K562 (cell line): Measurements from ENCODE around the gene CH25H. TPM values are rescaled to one million over a fixed set of nuclear protein-coding genes. Genes with fewer than 3 reads are reported as not detected.
A peak's percentile ranks its signal among the peaks of the same experiment; 100 is the strongest.

ENCODE experiments used
- ATAC-seq: fragments of 200-7000 bp; cut with Tn5 transposase; 3 replicates; pipeline ENCODE4 v1.9.1; 2020; ENCODE audit warnings: moderate library complexity
- BruUV-seq: library from RNA; stranded (reverse); fragments of 400-500 nt; replicated peaks from 2 replicates; lab custom pipeline; 2021; lab: Mats Ljungman, UMichigan
- CTCF ChIA-PET: fragments of 300-600 bp; formaldehyde crosslinking; extraction: SDS; loops from one replicate; lab custom pipeline; 2021; ENCODE audit warnings: low intra/inter-chr PET ratio; lab: Yijun Ruan, JAX
- POLR2A ChIA-PET: fragments of 300-600, 350-650 bp; sonication (Branson Sonifier 250); formaldehyde crosslinking; extraction: SDS; loops from one replicate; lab custom pipeline; 2021; ENCODE audit warnings: antibody characterized with exemption, inconsistent platforms; lab: Yijun Ruan, JAX
- DNase-seq, 4 experiments: peaks; one replicate each; pipeline versions ENCODE4 v3.0.0 to v3.0.0-alpha.2; 2011 to 2018; ENCODE audit warnings: low spot score in 3 of 4, mixed read lengths in 3 of 4; ENCODE audit errors: extremely low read depth in 1 of 4
- FAIRE-seq: peaks from 2 replicates; lab custom pipeline; 2011; peaks lifted over from hg19 to GRCh38; lab: Jason Lieb, UNC
- H2AFZ ChIP-seq: 2 replicates; pipeline ENCODE4 v1.6.0; 2011; ENCODE audit warnings: low read depth, low read length, control low read depth, inconsistent platforms
- H3K27ac ChIP-seq: fragments of 200-600 bp; 3 replicates; pipeline ENCODE4 v1.8.0; 2011; ENCODE audit warnings: low read depth, mild to moderate bottlenecking, control low read depth, inconsistent platforms, low read length, moderate library complexity, mixed read lengths; ENCODE audit errors: extremely low read depth
- H3K27me3 ChIP-seq, 2 experiments: fragments of 300-600 bp in 1 of 2; 2 replicates in 1 of 2; 3 replicates in 1 of 2; pipeline versions ENCODE4 v1.6.0 to v1.8.0; 2011; ENCODE audit warnings: inconsistent platforms in 2 of 2, low read length in 2 of 2, mild to moderate bottlenecking in 1 of 2, mixed read lengths in 1 of 2, moderate library complexity in 1 of 2; ENCODE audit not compliant: control insufficient read depth in 2 of 2, insufficient read depth in 2 of 2
- H3K36me3 ChIP-seq: fragments of 300-600 bp; 3 replicates; pipeline ENCODE4 v1.8.0; 2011; ENCODE audit warnings: mild to moderate bottlenecking, low read length, inconsistent platforms; ENCODE audit not compliant: control insufficient read depth, insufficient read depth
- H3K4me1 ChIP-seq, 2 experiments: fragments of 200-600 bp in 1 of 2; replicated peaks in 1 of 2; 2 replicates in 1 of 2; 3 replicates in 1 of 2; pipeline versions ENCODE4 v1.5.1 to v1.8.0; 2011; ENCODE audit warnings: inconsistent platforms in 2 of 2, low read length in 2 of 2, mild to moderate bottlenecking in 1 of 2, mixed read lengths in 1 of 2, moderate library complexity in 1 of 2; ENCODE audit not compliant: control insufficient read depth in 2 of 2, insufficient read depth in 2 of 2
- H3K4me2 ChIP-seq: 2 replicates; pipeline ENCODE4 v1.6.1; 2011; ENCODE audit warnings: low read length, control low read depth, inconsistent platforms, mixed read lengths; ENCODE audit not compliant: insufficient read depth
- H3K4me3 ChIP-seq: fragments of 200-600 bp; sonication (generic), shearing (Covaris generic); 2 replicates; pipeline ENCODE4 v1.5.1; 2016; ENCODE audit warnings: control low read depth, inconsistent platforms
- H3K79me2 ChIP-seq: fragments of 200-600 bp; 3 replicates; pipeline ENCODE4 v1.8.0; 2011; ENCODE audit warnings: low read length, inconsistent platforms; ENCODE audit not compliant: control insufficient read depth, insufficient read depth
- H3K9ac ChIP-seq, 2 experiments: 2 replicates each; pipeline versions ENCODE4 v1.6.0 to v1.6.1; 2011; ENCODE audit warnings: low read depth in 2 of 2, low read length in 2 of 2, control low read depth in 1 of 2, inconsistent platforms in 1 of 2, mild to moderate bottlenecking in 1 of 2, mixed read lengths in 1 of 2; ENCODE audit not compliant: insufficient read depth in 1 of 2
- H3K9me1 ChIP-seq: one replicate; pipeline ENCODE4 v1.6.0; 2011; ENCODE audit warnings: inconsistent platforms, mild to moderate bottlenecking, low read length, moderate library complexity; ENCODE audit not compliant: control insufficient read depth, insufficient read depth
- H3K9me3 ChIP-seq: replicated peaks from 2 replicates; pipeline ENCODE4 v1.5.1; 2011; ENCODE audit warnings: low read depth, low read length, inconsistent platforms; ENCODE audit not compliant: control insufficient read depth, insufficient read depth
- H4K20me1 ChIP-seq: replicated peaks from 2 replicates; pipeline ENCODE4 v1.6.1; 2011; ENCODE audit warnings: low read length, inconsistent platforms, mixed read lengths; ENCODE audit not compliant: control insufficient read depth, insufficient read depth
- CCNT2 ChIP-seq: IDR thresholded peaks from 2 replicates; pipeline ENCODE4 v1.6.1; 2011; ENCODE audit warnings: borderline replicate concordance, low read depth, mild to moderate bottlenecking, moderate library complexity, mixed read lengths, low read length; ENCODE audit not compliant: insufficient read length; ENCODE audit errors: extremely low read depth
- HMGN3 ChIP-seq: IDR thresholded peaks from 2 replicates; pipeline ENCODE4 v1.6.1; 2011; ENCODE audit warnings: borderline replicate concordance, low read depth, mild to moderate bottlenecking, mixed read lengths, low read length; ENCODE audit not compliant: insufficient read length; ENCODE audit errors: extremely low read depth
- KLF16 ChIP-seq: IDR thresholded peaks from 2 replicates; pipeline ENCODE4 v1.6.1; 2016; ENCODE audit warnings: antibody characterized with exemption
- NR3C1 ChIP-seq: sonication (generic); formaldehyde crosslinking; IDR thresholded peaks from 2 replicates; pipeline ENCODE4 v1.8.1; 2022; ENCODE audit warnings: missing genetic modification reagents
- POLR3A ChIP-seq: IDR thresholded peaks from 2 replicates; pipeline ENCODE4 v1.6.1; 2011; ENCODE audit warnings: borderline replicate concordance, mild to moderate bottlenecking, moderate library complexity; ENCODE audit not compliant: insufficient read length, insufficient read depth; ENCODE audit errors: extremely low read depth
- SOX6 ChIP-seq: fragments of 450-650 bp; IDR thresholded peaks from 2 replicates; pipeline ENCODE4 v1.6.1; 2014; ENCODE audit warnings: mild to moderate bottlenecking
- TCF3 ChIP-seq: sonication (generic); formaldehyde crosslinking; IDR thresholded peaks from 2 replicates; pipeline ENCODE4 v1.4.0; 2020; ENCODE audit warnings: mild to moderate bottlenecking, missing genetic modification reagents
- ZNF778 ChIP-seq: fragments of 450-650 bp; formaldehyde crosslinking; IDR thresholded peaks from 2 replicates; pipeline ENCODE4 v1.4.0; 2020; ENCODE audit warnings: mild to moderate bottlenecking, moderate library complexity
- WGBS: fragments of 100-300 bp; shearing (Covaris generic); methylation state at CpG from one replicate; pipeline ENCODE4 v1.1.6; 2016; ENCODE audit warnings: low coverage, mixed read lengths; ENCODE audit not compliant: insufficient coverage; ENCODE audit errors: missing lambda C conversion rate; 5-methylcytosine and 5-hydroxymethylcytosine counted together
- in situ Hi-C: fragments of 300-500 bp; cut with MboI; formaldehyde crosslinking; loops from 4 replicates; pipeline ENCODE4 v1.15.0; 2018; ENCODE audit warnings: inconsistent platforms, mixed read lengths
- intact Hi-C: fragments of 100-400 bp; cut with micrococcal nuclease; formaldehyde crosslinking; loops from 2 replicates; pipeline ENCODE4 v1.14.2; 2022
- polyA plus RNA-seq, 8 experiments: library from polyadenylated mRNA; depleted of rRNA in 4 of 8; stranded (reverse) in 5 of 8; unstranded in 3 of 8; fragments of >200 nt; fragmentation: Nextera tagmentation in 2 of 8; fragmentation: Illumina TruSeq in 1 of 8; extraction: Ambion mirVana in 2 of 8; extraction: Trizol in 1 of 8; gene quantifications; 2 replicates each; pipeline versions ENCODE4 v1.2.1 to v1.2.3, GENCODE V29; 2011 to 2014; ENCODE audit warnings: inconsistent platforms in 1 of 8, missing spikeins in 1 of 8
- total RNA-seq, 7 experiments: library from RNA; depleted of rRNA in 6 of 7; stranded (reverse); fragments of >200 nt in 6 of 7; fragmentation: Illumina TruSeq in 2 of 7; extraction: Trizol in 2 of 7; gene quantifications; 2 replicates each; pipeline versions ENCODE4 v1.2.1 to v1.2.3, GENCODE V29; 2011 to 2021; ENCODE audit warnings: low replicate concordance in 1 of 7
- TF ChIP-seq, protein P1 (sequence below): fragments of 450-650 bp; IDR thresholded peaks from 2 replicates; pipeline ENCODE4 v1.6.1; 2016; ENCODE audit warnings: low read depth
- TF ChIP-seq, protein P2 (sequence below): fragments of 450-650 bp; conservative IDR thresholded peaks from 2 replicates; pipeline ENCODE4 v1.6.1; 2016; ENCODE audit warnings: missing genetic modification characterization, low read depth, mild to moderate bottlenecking, missing compliant biosample characterization, moderate library complexity
- TF ChIP-seq, protein P3 (sequence below), 2 experiments: fragments of 450-650 bp; IDR thresholded peaks; 2 replicates each; pipeline ENCODE4 v1.6.1; 2016

The CH25H gene
- total and polyA plus RNA-seq, 9 of the 15 experiments (the other 6 are each of a cell fraction or from before 2014, with no cell fraction given), result not detected

DNA sequence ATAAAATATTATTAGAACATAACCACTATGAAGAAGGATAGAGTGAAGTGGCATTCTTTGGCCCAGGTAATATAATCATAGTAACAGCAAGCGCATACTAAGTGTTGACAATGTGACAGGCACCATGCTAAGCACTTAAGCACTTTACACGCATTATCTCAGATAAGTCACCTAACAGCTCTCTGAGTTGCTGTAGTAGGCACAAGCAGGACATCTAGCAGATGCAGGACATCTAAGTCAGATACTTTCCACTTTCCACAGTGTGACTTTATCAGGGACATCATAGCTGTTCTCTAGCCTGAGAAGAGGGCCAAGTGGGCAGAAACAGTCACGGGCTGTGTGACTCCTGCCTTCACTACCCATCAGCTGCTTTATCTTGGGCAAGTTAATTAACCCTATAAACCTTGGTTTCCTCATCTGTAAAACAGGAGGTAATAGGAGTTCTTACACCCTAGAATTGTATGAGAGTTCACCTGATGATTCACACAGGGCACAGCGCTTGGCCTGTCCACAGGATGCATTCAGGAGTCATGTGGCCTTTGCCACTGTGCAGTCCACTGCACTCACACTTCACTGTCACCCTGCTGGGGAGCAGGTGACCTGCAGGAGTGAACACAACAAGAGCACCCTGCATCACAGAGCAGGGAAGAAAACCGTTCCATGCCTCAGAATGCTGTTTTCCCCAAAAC, 32.0 kb upstream of the CH25H start:
- Histone ChIP-seq H3K4me3 (no peak overlapping the region), H3K4me2 (no peak overlapping the region), H3K9me3 (no peaks in the 10 kb centered on the region), H4K20me1 (no peaks in the 10 kb centered on the region), H3K4me1 (no peaks in the 10 kb centered on the region; a peak in 1 of 5 replicates), H3K9ac (no peak overlapping the region), H3K9me1 (no peaks in the 10 kb centered on the region), H3K79me2 (no peaks in the 10 kb centered on the region), H3K27ac (no peak overlapping the region), H2AFZ (no peak overlapping the region), H3K36me3 (no peaks in the 10 kb centered on the region), H3K27me3 (no peaks in the 10 kb centered on the region)
- POLR2A ChIA-PET, result no interaction called here
- intact Hi-C loops, result no loop called here
- no TSS peak for BruUV-seq
- DNase-seq, result no peak
- in situ Hi-C loops, result no loop called here
- peak; percentile 34; the same call in 1 of the 3 replicates for ATAC-seq
- no peak for FAIRE-seq
- 0% methylated on average over 5 of the region's 5 CpGs for WGBS
- CTCF ChIA-PET, result no interaction called here
- TF ChIP-seq, protein P1, sequence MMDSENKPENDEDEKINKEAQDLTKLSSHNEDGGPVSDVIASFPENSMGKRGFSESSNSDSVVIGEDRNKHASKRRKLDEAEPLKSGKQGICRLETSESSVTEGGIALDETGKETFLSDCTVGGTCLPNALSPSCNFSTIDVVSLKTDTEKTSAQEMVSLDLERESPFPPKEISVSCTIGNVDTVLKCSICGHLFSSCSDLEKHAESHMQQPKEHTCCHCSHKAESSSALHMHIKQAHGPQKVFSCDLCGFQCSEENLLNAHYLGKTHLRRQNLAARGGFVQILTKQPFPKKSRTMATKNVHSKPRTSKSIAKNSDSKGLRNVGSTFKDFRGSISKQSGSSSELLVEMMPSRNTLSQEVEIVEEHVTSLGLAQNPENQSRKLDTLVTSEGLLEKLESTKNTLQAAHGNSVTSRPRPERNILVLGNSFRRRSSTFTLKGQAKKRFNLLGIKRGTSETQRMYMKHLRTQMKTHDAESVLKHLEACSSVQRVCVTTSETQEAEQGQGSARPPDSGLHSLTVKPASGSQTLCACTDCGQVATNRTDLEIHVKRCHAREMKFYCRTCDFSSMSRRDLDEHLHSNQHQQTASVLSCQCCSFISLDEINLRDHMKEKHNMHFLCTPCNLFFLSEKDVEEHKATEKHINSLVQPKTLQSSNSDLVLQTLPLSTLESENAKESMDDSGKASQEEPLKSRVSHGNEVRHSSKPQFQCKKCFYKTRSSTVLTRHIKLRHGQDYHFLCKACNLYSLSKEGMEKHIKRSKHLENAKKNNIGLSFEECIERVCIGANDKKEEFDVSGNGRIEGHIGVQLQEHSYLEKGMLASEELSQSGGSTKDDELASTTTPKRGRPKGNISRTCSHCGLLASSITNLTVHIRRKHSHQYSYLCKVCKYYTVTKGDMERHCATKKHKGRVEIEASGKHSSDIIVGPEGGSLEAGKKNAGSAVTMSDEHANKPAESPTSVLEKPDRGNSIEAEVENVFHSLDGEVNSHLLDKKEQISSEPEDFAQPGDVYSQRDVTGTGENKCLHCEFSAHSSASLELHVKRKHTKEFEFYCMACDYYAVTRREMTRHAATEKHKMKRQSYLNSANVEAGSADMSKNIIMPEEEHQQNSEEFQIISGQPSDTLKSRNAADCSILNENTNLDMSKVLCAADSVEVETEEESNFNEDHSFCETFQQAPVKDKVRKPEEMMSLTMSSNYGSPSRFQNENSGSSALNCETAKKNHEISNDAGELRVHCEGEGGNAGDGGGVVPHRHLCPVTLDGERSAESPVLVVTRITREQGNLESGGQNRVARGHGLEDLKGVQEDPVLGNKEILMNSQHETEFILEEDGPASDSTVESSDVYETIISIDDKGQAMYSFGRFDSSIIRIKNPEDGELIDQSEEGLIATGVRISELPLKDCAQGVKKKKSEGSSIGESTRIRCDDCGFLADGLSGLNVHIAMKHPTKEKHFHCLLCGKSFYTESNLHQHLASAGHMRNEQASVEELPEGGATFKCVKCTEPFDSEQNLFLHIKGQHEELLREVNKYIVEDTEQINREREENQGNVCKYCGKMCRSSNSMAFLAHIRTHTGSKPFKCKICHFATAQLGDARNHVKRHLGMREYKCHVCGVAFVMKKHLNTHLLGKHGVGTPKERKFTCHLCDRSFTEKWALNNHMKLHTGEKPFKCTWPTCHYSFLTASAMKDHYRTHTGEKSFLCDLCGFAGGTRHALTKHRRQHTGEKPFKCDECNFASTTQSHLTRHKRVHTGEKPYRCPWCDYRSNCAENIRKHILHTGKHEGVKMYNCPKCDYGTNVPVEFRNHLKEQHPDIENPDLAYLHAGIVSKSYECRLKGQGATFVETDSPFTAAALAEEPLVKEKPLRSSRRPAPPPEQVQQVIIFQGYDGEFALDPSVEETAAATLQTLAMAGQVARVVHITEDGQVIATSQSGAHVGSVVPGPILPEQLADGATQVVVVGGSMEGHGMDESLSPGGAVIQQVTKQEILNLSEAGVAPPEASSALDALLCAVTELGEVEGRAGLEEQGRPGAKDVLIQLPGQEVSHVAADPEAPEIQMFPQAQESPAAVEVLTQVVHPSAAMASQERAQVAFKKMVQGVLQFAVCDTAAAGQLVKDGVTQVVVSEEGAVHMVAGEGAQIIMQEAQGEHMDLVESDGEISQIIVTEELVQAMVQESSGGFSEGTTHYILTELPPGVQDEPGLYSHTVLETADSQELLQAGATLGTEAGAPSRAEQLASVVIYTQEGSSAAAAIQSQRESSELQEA, result no peak
- TF ChIP-seq ZNF778 (CRISPR knock-in tag) (no peak), HMGN3 (no peak), TCF3 (CRISPR knock-in tag) (no peak), CCNT2 (no peak), POLR3A (no peak), SOX6 (no peak), KLF16 (no peak), NR3C1 (no peak)
- TF ChIP-seq, protein P2, sequence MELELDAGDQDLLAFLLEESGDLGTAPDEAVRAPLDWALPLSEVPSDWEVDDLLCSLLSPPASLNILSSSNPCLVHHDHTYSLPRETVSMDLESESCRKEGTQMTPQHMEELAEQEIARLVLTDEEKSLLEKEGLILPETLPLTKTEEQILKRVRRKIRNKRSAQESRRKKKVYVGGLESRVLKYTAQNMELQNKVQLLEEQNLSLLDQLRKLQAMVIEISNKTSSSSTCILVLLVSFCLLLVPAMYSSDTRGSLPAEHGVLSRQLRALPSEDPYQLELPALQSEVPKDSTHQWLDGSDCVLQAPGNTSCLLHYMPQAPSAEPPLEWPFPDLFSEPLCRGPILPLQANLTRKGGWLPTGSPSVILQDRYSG (tag), result no peak
- TF ChIP-seq, protein P3, sequence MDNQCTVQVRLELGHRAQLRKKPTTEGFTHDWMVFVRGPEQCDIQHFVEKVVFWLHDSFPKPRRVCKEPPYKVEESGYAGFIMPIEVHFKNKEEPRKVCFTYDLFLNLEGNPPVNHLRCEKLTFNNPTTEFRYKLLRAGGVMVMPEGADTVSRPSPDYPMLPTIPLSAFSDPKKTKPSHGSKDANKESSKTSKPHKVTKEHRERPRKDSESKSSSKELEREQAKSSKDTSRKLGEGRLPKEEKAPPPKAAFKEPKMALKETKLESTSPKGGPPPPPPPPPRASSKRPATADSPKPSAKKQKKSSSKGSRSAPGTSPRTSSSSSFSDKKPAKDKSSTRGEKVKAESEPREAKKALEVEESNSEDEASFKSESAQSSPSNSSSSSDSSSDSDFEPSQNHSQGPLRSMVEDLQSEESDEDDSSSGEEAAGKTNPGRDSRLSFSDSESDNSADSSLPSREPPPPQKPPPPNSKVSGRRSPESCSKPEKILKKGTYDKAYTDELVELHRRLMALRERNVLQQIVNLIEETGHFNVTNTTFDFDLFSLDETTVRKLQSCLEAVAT (IDR thresholded peaks at IDR 0.05), result no peak
